HG02571 (cell line): ENCODE results near the gene TTYH3.

Source experiments
- ATAC-seq: cut with Tn5 transposase; IDR thresholded peaks from one replicate; pipeline ENCODE4 v1.9.1; 2021; ENCODE audit warnings: mild to moderate bottlenecking, moderate library complexity; ENCODE audit not compliant: unreplicated experiment

TTYH3 gene

DNA sequence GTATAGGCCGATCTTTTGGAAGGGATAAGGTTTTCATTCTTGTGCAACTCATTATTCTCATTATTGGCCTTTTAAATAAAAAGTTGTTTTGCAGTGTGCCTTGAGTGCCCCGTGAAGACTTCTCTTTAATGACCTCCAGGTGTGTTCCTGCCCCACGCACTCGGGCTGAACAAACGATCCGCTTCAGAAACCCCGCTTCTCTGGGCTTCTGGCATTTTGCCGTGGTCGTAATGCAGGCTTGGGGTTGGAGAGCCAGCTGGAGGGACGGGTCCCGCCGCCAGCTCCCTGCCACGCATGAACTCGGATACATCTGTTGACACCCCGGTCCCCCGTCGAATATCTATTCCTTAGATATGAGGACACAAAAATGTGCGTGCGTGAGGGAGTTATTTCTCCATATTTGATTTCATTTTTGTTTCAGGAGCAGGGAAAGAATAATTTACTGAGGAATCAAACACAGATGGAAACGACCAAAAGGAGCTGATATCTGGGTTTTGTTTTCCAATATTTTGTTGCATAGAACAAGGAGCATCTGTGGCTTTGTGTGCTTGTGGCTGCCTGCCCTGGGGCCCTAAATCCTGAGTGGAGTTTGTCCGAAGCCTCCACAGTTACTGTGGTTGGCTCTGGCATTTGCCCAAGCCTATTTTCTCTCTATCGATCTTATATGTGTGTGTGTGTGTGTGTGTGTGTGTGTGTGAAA, 17.0 kb upstream of the TTYH3 start:
- no peak for ATAC-seq

DNA sequence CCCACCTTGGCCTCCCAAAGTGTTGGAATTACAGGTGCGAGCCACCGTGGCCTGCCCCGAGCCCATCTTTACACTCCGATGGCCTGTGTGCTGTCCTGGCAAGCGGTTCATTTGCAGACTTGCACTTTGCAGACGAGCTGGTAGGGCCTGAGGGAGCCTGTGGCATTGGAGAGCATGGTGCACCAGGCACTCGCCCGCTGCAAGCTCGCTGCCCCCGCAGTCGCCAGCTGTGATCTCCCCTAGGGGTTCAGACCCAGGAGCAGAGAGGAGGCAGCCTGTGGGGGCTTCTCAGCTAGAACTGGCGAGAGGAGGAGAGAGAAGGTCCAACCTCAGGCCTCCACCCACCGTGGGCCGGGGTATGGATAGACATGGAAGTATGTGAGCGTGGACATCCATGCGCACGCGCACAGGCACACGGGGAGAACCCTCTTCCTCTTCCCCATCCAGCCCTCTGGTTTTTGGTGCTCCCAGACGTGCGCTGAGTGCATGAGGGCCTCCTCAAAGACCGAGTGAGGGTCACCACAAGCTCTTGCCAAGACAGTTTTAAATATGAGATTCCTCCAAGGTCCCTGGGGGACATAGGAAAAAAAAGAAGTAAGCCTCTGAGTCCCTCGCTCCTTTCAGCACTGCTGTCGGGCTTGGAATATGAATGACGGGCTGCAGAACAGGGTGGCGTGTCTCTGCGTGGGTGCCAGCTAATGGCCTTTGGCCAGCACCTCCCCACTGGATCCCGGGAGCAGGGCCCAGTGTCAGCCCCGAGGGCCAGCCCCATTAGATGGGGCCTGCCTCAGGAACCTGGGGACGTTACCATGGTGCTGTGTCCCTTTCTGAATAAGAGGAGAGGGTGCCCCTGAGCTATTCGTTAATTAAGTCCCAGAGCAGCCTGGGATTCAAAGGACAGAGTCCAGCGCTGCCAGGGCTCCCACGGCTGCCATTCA, 15.1 kb upstream of the TTYH3 start:
- ATAC-seq: no peak

DNA sequence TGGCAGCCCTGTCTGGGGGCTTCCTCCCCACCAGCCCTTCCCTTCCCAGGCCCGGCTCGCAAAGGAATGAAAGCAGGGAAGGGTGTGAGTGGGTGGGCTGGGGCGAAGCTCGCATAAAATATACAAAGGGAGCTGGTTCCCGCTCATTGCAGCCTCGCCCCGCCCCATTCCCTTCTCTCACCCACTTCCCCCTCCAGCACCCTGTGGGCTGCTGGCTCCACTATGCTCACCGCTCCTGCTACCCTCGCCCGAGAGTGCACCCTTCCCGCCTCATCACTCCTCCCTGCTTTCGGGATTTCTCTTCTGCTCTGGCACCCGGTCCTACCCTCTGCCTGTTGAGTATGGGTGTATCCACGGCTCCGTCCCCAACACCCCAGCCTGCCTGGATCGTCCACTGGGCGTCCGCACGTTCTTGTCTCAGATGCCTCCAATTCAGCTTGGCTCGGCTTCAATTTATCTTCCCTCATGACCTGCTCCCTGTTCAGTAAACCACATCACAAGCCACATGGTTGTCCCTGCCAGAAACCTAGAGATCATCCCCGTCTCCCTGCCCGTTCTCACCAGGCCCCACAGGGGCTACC, 14.4 kb upstream of the TTYH3 start:
- ATAC-seq: no peak

DNA sequence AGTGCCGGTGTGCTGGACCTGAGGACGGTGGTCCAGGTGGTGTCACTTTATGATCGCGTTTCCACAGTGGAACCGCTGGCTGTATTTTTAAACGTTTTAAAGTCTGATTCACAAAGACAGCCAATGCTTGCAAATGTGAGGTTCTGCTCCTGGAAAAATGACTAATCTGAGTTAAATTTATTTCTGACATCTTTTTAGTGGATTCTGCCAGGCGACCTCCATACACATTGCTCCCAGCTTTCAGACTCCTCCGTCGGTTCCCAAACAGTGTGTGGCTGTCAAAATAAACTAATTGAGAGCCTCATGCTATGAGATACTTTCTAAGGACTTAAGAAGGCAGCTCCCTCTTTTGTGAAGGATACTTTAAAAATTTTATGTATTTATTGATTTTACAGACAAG, 12.7 kb upstream of the TTYH3 start:
- no peak for ATAC-seq

DNA sequence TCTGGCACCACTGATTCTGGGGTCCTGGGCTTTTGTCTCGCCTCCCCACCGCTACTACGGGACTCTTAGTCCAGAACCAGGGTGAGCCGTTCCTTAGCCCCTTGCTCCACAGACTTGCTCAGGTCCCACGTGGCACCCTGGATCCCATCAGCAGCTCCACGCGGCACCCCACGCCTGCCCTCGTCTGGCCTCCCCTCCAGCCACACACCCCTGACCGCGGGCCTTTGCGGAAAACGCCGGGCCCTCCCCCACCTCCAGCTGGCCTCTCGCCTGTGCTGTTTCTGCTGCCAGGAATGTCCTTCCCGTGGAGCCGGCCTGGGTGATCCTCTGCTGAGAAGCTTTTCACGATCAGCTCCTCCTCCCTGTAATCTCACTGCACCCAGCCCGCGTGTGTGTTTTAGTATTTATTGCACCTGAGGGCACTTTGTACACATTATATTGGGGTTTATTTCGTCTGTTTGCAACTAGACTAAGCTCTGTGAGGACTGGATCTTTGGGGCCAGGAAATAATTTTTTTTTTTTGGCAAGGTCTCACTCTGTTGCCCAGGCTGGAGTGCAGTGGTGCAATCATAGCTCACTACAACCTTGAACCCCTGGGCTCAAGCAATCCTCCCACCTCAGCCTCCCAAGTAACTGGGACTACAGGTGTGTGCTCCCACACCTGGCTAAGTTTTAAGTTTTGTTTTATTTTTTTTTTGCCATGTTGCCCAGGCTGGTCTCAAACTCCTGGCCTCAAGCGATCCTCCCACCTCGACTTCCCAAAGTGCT, 10.5 kb upstream of the TTYH3 start:
- ATAC-seq: no peak

DNA sequence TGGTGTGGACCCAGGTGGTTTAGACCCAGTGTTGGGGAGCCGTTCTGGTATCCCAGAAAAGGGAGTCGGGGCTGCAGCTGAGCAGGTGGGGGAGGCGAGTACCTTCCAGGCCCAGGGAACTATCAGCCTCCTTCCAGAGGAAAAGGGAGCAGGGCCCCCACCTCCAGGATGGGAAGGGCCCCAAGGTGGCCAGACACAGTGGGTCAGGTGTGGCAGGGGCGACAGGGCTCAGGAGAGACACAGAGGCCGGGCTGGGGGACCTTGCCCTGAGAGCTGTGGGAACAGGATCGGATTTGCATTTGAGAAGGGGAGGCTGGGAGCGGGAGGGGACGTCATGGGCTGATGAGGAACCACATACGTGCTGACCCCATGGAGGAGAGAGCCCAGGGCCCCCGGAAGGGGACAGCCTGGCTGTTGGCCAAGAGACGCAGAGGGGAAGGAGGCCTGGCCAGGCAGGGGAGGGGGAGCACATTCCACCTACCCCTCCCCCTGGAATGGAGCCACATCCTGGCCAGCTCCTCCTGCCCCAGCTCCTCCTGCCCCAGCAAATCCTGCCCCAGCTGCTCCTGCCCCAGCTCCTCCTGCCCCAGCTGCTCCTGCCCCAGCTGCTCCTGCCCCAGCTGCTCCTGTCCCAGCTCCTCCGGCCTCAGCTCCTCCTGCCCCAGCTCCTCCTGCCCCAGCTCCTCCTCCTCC, 9.7 kb upstream of the TTYH3 start:
- no peak for ATAC-seq

DNA sequence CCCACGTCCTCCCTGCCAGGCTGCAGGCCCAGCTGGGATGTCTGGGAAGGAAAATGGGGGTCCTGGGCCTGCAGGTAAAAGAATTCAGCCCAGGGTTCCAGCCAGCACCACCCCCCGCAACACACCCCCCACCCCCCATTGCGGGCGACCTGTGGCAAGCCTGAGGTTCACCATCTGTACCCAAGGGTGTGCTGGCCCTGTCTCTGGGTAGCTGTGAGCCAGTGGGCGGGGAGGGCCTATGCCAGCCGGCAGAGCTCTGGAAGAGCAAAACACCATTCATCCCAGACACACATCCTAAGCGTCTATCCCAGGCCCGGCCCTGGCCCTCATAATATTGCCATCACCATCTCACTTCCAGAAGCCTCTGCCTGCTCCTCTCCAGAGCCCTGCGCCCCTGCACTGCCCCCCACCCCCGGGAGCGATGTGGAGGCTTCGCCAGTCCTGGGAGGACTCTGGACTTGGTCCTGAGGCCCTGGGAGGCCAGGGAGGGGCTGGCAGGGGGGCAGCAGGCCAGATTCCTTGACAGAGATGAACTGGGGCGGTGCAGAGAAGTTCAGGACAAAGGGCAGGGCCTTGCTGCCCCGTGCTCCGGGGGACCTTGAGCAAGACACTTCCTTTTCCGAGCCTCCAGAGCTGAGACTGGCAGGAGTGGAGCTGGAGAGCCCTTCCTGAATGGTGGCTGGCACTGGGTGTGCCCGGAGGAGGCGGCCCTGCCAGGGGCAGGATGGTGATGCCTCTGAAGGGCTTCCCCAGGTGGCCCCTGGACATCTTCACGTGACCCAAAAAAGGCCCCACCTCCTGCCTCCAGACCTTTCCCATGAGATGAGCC, 8.7 kb upstream of the TTYH3 start:
- no peak for ATAC-seq

DNA sequence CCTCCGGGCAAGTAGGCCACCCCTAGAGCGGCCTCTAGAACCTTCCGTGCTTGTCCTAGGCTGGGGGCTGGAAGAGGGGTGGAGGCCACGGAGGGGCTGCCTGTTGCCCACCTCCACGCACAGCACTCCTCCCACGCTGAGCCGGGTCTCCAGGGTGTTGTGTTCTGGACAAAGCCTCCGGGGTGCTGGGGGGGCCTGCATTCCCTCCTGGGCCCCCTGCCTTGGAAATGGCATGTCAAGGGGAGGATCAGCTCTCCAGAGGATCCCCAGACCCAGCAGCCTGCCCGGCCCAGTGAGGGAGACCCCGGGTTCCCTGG, 8.1 kb upstream of the TTYH3 start:
- ATAC-seq: no peak

DNA sequence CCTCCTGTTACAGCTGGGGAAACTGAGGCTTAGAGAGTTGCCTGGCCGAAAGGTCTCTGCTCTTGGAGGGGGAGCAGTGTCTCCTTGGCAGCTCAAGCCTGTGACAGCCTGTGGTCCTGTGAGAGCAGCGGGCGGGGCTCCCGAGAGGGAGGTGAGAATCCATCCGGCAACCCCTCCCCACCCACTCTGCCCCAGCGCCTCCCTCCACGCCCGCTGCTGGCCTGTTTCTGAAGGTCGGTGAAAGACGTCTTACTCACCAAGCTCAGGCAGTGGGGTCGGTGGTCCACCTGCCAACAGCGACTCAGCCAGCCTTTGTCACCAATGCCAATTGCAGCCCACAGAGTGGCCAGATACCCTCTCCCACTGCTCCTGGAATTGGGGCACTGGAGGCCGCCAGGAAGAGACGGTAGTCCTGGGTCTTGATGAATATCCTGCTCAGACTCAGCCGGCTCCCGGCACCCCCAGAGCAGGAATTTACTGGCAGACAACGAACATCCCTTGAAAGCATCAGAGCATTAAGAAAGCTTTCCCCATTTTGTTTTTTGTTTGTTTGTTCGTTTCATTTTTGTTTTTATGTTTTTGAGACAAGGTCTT, 7.4 kb upstream of the TTYH3 start:
- ATAC-seq: no peak

DNA sequence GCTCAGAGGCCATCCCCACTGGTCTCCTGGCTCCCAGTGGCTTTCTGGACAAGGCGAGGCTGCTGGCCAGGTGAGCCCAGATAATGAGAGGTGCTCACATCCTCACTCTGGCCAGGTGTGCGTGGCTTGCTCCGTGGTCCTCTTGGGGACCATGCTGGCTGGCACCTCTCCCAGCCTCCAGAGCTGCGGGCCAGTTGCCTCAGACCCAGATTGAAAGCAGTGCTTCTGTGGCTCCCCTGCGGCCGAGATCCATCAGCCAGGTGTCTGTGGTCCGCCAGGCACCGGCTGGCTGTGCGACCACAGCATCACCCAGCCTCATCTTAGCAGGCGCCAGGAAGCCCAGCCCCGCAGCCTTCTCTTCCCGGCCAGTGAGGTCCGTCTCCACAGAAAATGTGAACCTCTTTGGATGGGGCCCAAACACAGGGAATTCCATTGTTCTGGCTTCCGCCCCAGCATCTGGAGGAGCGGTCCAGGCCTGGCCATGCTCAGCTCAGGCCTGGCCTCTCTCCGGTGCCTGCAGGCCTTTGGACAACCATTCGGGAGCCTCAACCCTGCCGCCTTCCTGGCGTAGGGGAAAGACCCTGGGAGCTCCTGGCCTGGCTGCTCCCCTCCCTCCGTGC, 5.2 kb upstream of the TTYH3 start:
- no peak for ATAC-seq

DNA sequence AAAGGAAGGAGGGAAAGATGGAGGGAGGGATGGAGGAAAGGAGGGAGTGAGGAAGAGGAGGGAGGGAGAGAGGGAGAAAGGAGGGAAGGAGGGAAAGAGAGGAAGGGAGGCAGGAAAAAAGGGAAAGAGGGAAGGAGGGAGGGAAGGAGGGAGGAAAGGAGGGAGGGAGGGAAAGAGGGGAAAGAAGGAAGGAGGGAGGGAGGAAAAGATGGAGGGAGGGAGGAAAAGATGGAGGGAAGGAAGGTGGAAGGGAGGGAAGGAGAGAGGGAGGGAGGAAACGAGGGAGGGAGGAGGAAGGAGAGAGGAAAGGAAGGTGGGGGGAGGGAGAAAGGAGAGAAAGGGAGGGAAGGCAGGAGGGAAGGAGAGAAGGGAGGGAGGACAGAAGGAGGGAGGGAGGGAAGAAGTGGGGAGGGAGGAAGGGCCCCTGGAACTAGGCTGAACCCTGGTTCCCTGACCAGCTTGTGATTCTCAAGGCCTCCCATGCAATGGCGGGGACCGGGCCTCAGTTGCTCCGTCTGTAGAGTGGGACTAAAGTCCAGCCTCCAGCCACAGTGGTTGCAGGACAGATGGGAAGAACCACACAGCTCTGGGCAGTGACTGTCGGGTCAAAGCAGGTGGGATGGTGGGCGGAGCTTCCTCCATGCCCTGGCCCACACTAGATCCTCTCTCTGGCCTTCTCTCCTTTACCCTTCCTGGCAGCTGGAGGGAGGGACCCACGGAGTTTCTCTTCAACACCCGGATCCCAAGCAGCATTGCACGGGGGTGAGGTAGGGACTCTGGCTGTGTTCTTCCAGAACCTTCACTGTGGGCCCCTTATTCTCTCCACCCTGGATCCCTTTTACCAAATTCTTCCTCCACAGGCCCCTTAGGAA, 4.3 kb upstream of the TTYH3 start:
- no peak for ATAC-seq

DNA sequence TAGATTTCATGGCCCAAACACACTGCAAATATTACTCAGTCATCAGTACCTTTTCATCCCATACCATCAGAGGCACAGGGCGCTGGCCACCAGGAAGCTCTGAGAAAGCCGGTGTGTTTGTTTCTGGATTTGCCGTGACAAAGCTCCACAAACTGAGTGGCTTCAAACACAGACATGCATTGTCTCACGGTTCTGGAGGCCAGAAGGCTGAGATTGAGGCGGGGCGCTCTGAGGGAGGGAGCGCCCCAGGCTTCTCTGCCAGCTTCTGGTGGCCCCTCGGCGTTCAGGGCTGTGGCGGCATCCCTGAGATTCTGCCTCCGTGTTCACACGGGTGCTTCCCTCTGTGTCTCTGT, 3.7 kb upstream of the TTYH3 start:
- no peak for ATAC-seq

DNA sequence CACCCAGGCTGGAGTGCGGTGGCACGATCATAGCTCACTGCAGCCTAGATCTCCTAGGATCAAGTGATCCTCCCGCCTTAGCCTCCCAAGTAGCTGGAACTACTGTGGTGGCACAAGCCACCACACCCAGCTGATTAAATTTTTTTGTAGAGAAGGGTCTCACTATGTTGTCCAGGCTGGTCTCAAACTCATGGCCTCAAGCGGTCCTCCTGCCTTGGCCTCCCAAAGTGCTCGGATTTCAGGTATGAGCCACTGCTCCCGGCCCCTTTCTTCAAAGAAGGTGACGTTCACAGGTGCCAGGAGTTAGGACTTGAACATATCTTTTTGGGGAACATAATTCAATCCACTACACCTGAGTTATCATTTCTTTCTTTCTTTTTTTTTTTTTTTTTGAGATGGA, 2.9 kb upstream of the TTYH3 start:
- no peak for ATAC-seq

DNA sequence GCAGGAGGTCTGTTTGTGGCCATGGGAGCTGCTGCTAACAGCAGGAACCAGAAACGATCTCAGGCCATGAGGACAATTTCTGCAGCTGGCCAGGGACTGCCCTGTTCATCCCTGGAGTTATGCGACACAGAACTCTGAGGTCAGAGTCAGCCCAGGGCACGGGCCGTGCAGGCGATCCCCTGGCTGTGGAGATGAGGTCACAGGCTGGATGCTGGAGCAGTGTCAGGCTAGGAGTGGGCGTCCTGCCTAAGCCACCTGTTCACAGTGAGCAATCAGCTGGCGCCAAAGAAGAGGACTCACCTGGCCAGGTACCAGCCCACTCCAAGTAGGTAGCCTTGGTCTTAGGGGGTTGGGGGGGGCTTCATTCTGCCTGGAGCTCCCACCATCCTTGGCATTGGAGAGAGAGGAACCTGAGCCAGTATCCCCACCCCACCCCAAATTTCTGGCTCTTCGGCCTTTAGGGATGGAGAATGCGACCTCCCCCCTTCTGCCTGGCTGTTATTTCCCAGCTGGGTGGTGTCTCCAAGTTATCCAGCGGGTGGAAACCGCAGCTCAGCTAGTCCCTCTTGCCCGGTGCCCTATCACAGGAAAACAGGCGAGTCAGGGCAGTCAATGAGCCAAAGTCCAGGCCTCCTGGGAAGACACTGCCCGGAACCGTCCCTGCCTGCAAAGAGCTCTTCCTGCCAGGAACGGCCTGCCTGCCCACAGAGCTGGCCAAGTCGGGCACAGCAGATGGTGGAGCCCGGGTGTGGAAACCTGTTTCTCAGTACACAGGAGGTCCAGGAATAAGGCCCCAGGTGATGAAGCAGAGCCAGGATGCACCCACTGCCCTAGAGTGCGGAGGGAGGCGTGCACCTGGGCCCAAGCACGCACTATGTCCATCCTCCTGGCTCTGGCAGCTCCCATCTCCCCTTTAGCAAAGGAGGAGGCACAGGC, 1.8 kb upstream of the TTYH3 start:
- no peak for ATAC-seq

DNA sequence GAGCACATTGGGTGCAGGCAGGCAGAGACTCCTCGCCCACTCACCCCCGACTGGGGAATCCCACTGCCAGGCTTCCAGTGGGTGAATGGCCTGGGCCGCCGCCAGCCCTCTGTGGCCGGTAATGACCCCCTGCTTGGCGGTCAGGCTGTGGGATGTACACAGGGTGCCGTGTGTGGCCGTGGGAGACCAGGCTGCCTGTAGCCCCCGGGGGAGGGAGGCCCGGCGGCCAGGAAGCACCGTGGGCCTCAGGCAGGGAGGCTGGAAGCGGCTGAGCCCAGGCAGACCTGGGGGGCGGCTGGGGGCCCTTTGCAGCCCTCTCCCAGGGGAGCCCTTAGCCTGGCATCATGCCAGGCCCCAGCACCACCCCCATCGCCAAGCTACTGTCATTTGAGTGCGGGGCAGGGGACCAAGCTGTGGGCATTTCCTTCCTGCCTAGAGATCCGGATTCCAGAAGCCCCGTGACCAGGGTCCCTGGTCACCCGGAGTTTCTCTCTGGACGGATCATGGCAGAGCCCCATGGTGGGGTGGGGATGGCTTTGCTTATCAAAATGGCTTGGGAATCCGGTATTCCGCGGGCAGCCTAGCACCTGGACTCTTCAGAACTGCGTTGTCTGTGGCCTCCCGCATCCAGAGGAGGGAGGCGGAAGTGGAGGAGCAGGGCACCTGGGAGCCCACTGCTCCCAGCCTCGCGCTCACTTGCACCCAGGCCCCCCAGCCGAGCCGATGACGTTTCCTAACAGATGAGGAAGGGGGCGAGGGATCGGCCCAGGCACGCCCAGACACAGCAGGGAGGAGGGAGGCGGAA, 1.1 kb downstream of the TTYH3 start:
- ATAC-seq: no peak

DNA sequence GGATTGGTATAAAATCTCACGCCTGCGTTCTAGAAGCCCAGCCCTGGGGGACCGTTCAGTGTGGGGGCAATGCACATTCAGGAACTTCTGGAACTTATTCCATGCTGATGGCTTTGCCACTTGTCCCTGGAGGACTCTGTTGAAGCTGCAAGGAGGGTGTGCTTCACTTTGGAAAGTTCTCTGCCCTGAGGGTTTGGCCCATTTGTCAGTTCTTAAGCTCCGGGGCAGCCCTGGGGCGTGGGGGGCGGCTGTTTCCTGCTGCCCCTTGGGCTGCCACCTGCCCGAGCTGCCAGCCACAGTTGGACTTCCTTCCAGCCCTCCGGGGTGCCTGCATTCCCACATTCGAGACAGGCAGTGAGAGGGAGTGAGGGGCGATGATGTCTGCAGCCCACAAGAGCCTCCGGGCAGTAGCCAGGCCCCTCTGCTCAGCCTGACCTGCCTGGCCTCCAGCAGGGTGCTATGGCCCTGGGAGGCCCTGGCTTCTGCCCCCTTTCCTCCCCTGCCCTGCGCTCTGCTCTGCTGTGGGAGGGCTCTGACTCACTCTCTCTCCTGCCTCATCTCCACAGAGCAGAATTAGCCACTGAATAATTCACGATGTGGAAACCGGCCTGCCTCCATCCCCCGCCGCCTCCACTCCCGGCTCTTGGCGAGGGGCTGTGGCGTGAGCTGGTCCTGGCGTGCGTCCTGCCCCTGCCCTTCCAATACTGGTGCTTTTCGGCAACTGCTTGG, 1.9 kb downstream of the TTYH3 start:
- no peak for ATAC-seq
